ENCODE results near the gene FBXW8.

FBXW8 gene

DNA sequence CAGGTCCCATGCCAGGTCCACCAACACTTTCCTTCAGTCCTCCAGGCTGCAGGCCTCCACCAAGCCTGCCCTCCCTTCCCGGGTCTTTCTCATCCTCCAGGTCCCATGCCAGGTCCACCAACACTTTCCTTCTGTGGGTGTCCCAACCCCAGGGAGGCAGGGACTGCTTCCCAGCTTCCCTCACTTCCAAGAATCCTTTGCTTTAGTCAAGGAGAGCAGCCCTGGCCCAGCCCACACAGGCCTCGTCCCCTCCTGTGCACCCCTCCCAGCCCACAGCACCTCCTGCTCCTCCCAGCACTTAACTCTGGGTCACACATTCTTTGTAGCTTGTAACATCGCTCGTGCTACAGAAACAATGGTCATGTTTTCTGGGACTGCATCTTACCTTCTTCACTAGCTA, 115.6 kb downstream of the FBXW8 start:
- no peak for DNase-seq

DNA sequence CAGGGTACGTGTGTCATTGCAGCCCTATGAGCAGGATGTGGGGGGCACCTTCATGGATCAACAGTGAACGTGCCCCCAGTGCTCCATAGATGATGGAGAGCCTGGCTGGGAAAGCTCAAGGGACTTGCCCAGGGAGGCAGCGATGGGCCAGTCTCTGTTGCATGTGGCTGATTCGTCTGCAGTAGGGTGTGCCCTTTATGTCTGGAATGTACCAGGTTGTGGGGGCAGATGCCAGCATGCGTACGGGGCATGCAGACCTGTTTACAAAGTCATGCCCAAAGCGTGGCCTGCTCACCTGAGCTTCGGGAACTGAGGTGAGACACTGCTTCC, 116.1 kb downstream of the FBXW8 start:
- DNase-seq = no peak

DNA sequence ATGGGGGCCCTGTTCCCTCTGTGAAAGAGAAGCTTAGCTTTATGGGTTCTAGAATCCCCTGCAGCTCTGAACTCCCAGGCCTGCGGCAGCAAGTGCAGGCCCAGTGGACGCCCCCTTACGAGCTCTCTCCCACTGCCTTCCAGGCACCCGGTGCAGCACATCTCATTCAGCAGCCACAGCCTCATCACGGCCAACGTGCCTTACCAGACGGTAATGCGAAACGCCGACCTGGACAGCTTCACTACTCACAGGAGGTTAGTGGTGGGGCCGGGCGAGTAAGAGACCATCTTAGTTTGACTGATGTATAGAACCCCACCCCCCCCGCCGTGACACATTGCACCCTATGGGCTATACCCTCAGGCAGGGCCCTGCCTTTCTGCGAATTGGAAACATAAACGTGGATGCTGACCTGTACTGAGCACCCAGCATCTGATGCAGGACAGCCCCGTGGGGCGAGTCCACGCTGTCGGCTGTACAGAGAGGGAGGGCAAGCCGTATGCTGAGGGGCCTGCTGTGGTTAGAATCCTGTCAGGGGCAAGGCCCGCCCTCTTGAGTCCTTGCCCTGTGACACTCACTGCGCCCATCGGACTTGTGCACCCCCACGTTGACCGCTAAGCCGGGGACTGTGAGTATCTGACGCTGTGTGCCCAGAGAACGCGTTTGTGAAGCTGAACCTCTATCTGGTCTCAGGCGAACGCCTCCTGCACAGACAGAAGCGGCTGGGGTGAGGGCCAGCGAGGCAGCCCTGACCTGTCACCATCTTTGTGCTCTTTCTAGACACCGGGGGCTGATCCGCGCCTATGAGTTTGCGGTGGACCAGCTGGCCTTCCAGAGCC, 116.7 kb downstream of the FBXW8 start:
- no peak for DNase-seq

DNA sequence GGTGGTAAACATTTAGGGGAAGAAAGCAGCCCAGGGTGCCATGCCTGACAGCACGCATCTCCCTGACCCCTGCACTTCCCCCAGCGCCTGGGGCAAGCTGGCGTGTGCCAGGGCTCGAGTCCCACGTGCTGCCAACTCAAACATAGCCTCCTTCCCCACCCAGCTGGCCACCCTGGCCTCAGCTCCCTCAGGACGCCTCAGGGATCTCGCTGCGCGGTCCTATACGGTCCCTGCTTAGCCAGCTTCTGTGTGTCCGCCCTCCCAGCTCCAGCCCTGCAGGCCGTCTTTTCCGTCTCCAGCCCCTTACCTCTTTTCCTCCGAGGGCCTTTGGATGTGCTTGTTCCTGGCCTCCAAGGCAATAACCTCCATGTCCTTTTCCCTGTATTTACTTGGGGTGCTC, 117.5 kb downstream of the FBXW8 start:
- DNase-seq = no peak

DNA sequence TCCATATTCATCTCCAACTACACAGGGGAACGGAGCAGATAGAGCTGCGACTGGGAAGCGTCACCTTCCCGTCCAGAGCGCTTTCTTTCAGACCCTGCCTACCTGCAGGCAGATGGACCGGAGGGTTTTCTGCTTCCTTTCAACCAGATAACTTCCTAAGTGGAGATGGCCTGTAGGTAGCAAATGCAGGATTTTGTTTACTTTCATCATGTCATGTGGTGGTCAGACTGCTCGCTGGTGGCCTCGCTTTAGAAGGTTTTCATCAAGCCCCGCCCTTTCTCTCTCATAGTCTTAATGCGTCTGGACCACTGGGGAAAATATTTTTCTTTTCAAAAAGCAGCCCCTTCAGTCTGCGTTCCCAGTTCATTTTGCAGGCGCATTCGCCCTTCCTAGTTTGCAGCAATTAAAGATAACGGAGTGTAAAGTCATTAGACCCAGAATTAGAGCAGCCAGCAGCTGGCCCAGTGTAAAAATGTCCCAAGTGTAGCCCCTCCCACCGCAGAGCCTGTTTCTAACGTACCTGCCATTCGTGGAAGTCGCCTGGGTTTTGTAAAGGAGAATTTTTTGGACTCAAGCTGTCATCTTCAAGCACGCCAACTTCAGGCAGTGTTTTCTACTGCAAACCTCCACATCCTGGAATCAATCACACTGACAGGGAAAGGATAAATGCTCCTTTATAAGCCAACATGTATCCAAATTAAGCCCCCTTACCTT, 119.6 kb downstream of the FBXW8 start:
- no peak for DNase-seq

DNA sequence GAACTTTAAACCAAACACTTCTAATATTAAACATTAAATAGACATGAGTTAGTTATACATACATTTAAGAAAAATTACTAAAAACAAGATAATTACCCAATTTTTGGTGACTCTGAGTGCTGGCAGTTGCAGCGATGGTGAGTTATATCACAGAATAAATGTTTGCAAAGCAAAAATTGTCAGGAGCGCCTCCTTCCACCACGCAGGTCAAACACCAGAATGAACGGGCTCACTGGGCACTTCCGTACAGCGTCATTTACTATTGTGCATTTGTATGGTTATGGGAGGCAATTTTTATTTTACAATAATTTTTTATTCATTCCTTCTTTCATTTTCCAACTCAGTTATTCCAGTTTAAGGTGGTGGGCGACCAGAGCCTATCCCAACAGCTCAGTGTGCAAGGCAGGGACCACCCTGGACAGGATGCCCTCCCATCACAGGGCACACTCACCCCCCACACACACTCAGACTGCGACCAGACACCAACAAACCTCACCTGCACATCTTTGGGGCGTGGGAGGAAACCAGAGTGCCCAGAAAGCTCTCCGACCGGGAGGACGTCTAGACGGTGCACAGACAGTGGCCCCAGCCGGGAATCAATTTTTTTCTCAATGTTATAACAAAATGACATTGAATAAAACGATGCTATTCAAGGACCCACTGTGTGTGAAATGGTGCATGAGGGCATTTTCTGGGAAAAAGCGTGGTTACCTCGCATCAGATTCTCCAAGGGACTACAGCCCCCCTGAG, 121.3 kb downstream of the FBXW8 start:
- DNase-seq = no peak

DNA sequence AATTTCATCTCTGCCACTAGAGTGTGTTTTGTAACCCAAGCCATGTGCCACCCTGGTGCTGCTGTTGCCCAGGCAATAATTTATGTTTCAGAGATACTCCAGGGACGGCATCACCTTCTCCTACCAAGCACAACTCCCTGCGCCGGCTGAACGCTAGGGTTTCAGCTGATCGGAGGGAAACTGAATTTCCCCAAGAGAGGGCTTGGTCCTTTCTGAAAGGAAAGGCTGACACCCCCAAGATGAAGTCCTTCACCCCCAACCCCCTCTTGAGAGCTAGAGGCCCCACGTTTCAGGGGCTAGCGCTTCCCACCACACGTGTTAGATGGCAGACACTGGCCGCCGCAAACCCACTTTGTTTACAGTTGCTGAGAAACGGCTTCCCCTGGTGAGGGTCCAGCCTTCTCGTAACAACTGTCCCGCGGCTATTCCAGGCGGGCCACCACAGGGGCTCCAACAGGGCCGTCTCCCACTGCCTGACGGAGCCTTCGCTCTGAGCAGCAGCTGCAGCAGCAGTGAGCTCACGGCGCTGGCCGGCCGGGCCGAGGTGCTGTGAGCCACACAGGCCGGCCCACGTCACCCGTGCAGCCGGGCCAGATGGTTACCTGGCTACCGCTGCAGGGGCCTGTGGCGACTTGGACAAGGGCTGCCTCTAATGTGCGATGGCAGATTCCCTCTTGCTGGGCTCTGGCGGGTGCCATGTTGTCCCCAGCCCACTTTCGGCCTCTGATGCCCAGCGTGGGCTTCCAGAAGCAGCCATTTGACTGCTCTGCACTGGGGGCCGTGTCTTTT, 122.0 kb downstream of the FBXW8 start:
- no peak for DNase-seq

DNA sequence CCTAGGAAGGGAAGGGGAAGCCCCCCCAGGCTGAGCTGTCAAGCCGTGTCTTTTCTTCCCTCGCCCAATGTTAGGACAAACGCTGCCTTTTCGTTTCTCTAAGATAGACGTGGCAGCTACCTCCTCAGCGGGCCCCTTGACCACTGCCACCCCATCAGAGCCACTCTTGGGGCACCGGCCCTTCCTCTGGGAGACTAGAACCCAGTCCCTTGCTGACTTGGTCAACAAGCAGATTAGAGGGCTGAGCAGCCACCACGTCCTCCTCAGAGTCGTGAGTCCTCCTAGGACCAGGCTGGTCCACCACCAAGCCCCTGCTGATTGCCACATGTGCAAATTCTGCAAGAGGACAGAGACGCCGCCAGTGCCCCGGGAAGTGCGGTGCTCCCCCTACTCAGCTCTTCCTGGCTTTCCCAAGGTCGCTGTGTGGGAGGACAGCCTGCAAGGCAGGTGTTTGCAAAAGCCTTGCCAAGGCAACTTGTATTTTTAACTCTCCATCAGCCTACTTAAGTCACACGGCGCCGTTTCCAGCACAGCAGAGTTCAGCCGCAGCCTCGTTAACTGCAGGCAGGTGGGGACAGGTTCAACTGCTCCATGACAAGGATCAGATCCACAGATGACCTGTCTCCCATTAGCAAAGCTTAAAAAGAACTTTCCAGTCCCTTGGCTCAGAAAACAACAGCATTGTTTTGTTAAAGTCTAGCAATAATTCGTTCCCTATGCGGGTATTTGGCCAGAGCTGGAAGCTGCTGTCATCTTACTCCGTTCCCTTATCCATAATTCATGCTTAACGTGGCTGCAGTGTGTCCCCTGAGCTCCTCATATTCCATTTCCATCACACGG, 122.9 kb downstream of the FBXW8 start:
- DNase-seq = no peak

DNA sequence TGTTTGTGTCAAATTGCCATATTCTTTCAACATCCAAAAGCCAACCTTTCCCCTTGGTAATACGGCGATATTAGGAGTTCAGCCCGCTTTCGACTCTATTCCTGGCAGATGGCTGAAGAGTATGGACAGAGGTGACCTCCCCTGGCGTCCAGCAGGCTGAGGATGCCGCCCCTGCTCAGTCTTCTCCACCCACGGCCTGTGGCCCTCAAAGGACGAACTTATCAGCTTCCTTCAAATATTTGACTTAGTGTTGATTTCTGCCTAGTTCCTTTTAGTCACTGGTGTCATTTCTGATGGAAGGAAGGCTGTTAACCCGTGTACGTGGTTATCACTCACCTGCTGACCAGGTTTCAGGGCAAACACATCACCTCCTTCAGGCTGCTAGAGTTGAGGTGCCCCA, 123.5 kb downstream of the FBXW8 start:
- no peak for DNase-seq

DNA sequence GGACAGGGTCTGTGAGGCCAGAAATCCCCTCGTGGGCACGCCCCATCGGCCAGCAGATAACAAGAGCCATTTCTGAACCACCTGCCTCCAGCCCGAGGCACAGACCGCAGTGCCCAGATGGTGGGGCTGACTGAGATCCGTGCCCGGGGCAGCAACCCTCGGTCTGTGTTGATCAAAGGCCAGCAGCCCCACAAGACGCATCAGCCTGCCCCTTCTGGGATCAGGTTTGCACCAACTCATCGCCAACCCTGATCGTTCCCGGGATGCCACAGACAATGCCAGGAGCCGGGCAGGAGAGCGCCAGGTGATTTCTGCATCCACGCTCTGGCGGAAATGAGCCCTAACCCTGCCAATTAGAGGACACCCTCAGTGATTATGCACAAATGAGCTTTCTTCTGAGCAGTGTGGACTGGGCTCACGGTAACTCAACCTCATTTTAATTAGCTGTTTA, 124.0 kb downstream of the FBXW8 start:
- DNase-seq = no peak

DNA sequence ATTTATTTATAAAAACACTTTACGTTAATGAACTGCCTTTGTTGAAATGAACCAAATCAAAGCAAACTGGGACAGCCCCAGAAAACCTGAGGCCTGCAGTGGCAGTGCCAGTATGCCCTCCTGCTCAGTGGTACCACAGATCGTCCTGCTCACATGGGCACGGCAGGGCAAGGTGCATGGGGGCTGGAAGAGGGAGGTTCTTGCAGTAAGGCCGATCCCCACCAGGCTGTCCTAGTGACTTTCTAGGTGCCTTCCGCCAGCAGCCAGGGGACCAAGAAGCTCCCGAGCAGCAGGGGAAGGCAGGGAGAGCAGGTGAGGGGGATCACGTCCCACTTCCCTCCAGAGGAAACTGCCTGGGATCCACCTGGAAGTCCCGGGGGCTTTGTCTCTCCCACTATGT, 124.5 kb downstream of the FBXW8 start:
- DNase-seq = no peak

DNA sequence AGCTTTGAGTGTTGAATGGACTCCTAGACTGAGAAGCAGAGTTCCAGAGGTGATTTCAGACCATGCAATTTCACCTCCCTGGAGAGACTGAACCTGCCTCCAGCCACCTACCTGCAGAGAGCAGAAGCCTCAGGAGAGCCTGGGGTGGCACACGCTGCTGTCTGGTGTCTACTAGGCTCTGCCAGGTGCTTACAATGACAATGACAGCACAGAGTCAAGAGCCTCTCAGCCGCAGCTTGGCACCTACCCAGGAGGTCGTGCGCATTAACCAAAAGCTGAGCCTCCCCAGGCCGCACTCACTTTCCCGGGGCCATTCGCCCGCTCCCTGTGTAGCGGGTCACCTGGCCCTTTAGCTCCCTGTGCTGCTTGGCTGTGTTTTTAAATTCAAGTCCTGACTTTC, 125.3 kb downstream of the FBXW8 start:
- DNase-seq = no peak

DNA sequence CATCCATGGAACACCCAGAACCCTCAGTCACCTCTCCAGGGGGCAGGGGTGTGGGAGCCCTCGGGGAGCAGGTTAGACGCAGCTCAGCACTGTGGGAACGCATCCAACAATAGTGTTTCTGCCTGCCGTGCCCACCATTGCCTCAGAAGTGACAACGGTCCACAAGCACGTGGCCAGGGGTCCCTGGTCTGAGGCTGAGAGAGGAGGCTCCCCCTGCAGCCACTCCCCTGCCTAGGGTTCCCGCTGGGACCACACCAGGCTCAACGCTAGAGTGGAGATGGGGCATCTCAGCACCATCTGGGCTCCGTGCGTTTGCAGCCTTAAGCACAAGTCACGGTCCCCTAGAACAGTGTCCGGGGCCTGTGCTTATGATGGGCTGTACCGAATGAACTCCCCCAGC, 125.8 kb downstream of the FBXW8 start:
- DNase-seq = no peak

DNA sequence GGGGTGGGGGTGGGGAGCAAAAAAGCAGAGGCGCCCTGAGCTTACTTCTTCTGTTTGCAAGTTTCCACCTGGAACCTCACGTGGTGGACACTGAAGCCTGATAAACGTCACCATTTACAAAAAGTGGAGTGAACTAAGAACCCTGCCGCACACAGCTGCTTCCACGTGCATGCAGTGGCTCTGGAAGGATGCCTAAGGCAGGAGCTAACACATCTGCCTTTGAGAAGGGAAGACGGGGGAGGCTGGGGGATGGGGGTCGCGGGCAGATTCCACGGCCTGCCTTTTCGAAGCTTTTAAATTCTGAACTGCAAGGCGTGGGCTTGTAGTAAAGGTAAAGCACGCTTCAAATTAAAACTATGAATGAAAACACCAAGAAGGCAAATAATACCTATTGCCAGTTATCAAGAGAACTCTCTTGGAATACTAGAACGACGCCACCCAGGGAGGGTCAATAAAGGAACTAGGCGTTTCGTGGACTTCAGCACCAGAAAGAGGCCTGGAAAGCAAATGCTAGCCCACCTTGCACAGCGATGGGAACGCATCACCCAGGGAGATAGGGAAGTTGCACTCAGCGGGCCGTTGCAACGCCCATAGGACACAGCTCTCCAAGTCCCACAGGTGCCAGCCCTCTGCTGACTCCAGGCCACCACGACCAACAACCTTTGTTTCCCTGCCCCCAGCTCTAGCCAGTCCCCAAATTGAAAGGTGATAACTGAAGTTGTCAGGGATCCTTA, 126.7 kb downstream of the FBXW8 start:
- no peak for DNase-seq

DNA sequence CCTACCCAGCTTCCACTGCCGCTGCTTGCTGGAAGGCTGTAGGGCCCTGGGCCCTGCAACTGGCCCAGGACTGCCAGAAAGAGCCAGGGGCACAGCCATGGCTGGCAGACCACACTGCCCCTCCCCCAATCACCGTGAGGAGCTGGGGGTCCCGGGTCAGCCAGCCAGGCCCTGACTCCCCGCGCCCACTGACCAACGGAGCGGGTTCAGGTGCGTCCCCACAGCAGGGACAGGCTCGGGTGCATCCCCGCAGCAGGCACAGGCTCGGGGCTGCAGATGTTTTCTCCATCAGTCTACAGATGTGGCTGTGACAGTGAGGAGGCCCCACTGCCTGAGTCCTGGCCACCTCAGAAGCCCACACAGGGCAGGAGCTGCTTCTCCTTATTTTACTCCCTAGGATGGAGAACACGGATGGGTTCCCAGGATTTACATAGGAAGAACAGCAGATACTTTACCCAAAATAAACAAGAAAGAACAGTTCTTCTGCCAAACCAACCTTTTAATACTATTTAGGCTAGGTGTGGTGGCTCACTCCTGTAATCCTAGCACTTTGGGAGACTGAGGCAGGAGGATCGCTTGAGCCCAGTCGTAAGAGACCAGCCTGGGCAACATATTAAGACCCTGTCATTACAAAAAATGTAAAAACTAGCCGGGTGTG, 127.4 kb downstream of the FBXW8 start:
- DNase-seq = no peak

DNA sequence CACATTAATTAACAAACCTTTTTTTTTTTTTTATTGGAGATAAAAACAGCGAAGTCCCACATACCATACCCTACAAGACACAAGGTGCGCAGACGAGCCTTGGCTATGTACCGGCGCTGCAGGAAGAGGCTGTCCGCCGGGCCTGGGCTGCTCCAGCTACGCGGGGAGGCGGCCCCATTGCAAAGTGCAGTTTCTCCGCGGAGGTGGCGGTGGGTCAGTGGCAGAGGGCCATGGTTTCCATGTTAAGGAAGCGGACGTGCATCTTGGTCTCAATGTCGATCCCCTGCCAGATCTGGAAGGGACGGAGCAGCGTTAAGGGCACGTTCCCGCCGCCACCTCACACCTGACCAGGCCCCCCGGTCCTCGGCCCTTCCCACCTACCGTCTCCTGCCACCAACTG, 128.2 kb downstream of the FBXW8 start:
- no peak for DNase-seq

DNA sequence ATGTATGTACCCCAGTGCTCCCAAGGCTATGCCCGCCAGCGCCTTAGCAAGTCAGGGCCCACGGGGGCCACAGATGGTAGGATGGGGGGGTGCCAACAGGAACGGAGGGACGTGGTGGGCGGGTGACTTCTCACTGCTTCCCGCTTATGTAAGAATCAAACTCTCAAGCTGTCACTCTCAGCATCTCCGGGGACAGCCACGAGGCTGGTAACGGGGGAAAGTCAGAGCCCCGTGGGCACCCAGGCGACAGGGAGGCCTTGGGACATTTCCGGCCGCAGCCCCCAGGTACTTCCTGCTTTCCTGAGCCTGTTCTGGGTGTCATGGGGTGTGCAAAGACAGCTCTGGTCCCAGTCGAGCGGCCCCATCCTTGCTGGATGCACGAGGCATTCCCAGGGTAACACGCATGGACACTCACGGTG, 129.2 kb downstream of the FBXW8 start:
- no peak for DNase-seq

DNA sequence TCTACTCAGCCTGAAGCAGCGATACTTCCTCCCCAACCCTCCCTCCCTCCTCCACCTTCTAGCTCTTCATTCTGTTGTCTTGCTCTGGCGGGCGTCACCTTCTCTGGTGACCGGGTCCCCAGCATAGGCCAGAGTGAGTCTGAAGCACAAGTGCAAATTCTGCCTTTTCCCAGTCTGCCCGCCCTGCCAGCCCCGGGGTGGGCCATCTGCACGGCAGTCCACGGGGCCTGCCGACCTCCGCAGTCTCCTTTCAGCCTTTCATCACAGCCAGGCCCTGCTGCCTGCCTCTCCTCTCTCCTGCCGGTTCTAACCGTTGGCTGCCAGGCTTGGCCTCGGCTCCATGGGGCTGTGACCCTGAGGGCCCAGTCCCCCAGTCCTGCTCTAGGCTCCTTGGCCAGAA, 129.7 kb downstream of the FBXW8 start:
- no peak for DNase-seq

DNA sequence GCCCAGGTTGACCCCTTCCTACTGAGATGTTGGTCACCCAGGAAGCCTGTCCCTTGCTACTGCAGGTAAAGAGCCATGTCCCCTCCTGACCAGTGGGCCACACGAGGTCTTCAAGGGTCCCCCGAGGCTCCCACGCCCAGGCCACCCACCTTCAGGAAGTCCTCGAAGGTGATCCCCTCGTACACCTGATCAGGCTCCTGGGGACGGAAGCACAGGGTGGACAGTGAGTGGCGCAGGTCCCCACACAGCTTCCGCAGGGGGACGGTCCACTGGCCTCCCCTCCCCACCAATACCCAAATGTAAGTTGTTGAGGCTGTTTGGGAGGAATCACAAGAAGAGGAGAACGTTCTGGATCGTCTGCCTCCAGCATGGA, 131.0 kb downstream of the FBXW8 start:
- no peak for DNase-seq

DNA sequence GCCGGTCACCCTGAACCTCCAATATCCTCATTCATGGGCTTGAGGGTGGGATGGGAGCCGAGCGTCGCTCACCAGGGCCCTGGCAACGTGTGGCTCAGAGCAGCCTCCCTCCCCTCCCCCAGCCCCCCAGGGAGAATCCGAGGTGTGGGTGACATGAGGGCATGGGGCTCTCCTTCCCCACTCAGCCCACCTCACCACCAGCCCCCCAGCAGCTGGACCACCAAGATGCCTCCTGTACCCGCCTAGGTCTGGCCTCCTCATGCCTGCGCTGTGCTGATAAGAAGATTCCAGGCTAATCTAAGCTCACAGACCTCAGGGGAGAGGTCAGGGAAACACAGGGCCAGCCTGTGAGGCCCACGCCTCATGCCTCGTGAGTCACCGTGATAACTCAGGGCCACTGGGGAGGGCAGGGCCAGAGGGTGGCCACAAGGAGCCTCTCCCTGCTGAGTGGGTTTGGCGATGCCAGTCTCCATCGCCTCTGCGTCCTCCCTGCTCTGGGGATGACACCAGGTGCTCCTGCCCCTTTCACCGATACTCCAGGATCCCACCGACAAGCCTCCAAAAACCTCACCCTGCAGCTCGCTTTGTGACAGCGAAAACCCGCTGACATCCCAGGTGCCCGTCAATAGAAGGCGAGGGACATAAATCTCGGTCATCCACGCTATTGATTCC, 131.6 kb downstream of the FBXW8 start:
- DNase-seq = no peak
